GM19239 (cell line): ENCODE data around the gene PCSK6.

Experiments used
- DNase-seq: peaks from one replicate; pipeline ENCODE4 v3.0.0; 2011; ENCODE audit warnings: low spot score; ENCODE audit not compliant: insufficient read length
- FAIRE-seq: peaks from 2 replicates; lab custom pipeline; 2011; peaks lifted over from hg19 to GRCh38; lab: Jason Lieb, UNC

Gene PCSK6

GRCh38 chr15:101451846-101452245 is 37.7 kb downstream of the PCSK6 start:
- no peak for DNase-seq
- no peak for FAIRE-seq

GRCh38 chr15:101451266-101451799 is 38.2 kb downstream of the PCSK6 start:
- DNase-seq, result no peak

GRCh38 chr15:101450403-101451265 is 38.9 kb downstream of the PCSK6 start:
- DNase-seq (no peak), FAIRE-seq (no peak)

More at GRCh38 chr15:101451266-101451799, 38.2 kb downstream of the PCSK6 start:
- FAIRE-seq, result no peak

GRCh38 chr15:101449471-101450402 is 39.8 kb downstream of the PCSK6 start:
- DNase-seq (no peak), FAIRE-seq (no peak)

- no peak for FAIRE-seq
- no peak for DNase-seq
Measured at GRCh38 chr15:101448336-101448735, 41.2 kb downstream of the PCSK6 start.

- FAIRE-seq (no peak), DNase-seq (no peak)
Measured at GRCh38 chr15:101447561-101448071, 41.9 kb downstream of the PCSK6 start.

- FAIRE-seq, result no peak
Measured at GRCh38 chr15:101447168-101447533, 42.4 kb downstream of the PCSK6 start.

GRCh38 chr15:101446518-101447167 is 42.9 kb downstream of the PCSK6 start:
- DNase-seq (no peak), FAIRE-seq (no peak)

More at GRCh38 chr15:101447168-101447533, 42.4 kb downstream of the PCSK6 start:
- no peak for DNase-seq

GRCh38 chr15:101445562-101446517 is 43.7 kb downstream of the PCSK6 start:
- no peak for FAIRE-seq
- DNase-seq, result no peak

- DNase-seq, result no peak
- no peak for FAIRE-seq
Measured at GRCh38 chr15:101444807-101445508, 44.5 kb downstream of the PCSK6 start.

GRCh38 chr15:101444015-101444414 is 45.5 kb downstream of the PCSK6 start:
- DNase-seq (no peak), FAIRE-seq (no peak)

GRCh38 chr15:101442272-101442671 is 47.2 kb downstream of the PCSK6 start:
- DNase-seq, result no peak

GRCh38 chr15:101441696-101442095 is 47.8 kb downstream of the PCSK6 start:
- FAIRE-seq (no peak), DNase-seq (no peak)

More at GRCh38 chr15:101442272-101442671, 47.2 kb downstream of the PCSK6 start:
- FAIRE-seq, result no peak

GRCh38 chr15:101440846-101441590 is 48.5 kb downstream of the PCSK6 start:
- DNase-seq (no peak), FAIRE-seq (no peak)

- no peak for FAIRE-seq
- no peak for DNase-seq
Measured at GRCh38 chr15:101439920-101440319, 49.6 kb downstream of the PCSK6 start.

GRCh38 chr15:101439285-101439919 is 50.1 kb downstream of the PCSK6 start:
- DNase-seq (no peak), FAIRE-seq (no peak)
